IPS-NIHi7 (cell line): ENCODE data around the gene ALK.

Experiments
- DNase-seq: peaks from one replicate; pipeline ENCODE4 v3.0.0; 2012; ENCODE audit warnings: mixed read lengths; ENCODE audit errors: extremely low spot score

ALK gene

DNA sequence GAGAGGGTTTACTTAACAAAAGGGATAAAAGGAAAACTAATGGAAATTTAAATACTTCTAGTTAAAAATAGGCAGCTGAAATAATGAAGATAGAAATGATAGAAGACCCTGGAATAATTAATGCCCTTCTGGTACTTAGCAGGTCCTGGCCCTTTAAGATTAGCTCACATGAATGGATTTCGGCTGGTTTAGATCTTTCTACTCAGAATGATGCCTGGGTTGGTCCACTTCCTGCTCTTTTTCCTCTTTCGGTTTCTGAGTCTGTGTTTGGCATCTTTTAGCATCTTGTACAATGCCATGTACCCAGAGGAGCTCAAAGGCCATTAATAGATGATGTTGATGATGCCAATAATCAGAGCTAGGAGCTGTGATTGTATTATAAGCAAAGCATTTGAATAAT lies 515.7 kb downstream of the ALK start:
- DNase-seq = no peak

DNA sequence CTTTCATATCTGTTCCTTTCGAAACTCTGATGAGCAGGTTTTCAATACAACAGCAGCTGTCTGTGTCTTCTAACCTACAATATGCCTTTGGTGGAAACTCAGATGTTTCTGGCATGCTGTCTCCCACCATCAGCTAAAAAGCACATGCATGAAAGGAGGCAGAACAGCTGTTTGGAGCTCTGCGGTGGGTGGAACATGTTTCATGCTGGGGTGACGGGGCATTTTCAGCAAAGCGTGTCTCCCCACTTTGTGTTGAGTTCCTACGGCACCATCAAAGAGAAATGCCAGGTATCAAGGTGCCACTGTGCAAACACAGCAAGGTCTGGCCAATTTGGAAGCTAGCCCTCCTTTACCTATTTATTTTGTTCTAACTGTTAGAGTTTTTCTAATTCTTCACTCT lies 516.1 kb downstream of the ALK start:
- DNase-seq = no peak

DNA sequence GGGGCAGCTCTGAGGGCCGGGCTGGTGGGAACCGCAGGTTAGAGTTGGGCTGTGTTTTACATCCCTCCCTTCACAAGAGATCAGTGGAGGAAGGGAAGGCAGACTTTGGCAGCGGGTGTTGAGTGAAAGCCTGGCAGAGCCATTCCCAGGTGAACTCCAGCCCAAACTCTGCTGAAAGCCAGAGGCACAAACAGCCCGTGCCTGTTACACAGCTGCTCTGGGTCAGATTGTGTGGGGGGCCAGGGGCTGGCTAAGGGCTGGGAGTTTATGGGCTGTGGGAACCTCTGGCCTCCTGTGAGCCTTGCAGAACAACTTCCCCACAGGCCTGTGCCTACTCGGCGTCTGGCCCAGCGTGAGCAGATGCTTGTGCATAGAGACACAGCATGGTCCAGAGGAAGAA lies 519.4 kb downstream of the ALK start:
- no peak for DNase-seq

DNA sequence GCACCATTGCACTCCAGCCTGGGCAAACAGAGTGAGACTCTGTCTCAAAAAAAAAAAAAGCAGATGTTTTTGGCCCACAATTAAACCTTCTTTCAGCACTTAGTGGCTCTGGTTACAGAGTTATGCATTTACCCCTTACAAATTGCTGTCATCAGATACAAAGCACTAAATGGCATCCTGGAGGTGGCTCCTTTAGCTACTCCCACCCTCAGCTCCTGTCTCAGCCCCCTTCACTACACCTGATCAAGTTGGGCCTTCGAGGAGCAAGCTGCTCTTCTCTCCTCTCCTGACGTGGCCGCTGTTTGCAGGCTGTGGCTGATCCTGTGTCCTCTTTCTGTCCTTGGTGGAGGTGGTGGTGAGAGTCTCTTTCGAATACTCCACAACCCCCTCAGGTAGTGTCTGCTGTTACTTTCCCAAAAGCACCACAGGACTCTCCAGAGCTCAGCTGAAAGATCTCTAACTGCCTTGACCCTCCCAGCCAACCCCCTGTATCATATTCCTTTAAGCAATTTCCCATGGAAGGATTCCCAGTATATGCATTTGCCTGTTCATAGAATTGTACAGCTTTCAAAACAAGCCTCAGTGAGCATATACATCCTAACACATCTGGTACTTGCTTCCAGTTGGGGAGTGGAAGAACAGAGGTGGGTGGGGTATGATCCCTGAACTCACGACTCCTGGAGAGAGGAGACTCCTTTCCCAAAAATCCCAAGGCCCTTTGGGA lies 520.3 kb downstream of the ALK start:
- no peak for DNase-seq

DNA sequence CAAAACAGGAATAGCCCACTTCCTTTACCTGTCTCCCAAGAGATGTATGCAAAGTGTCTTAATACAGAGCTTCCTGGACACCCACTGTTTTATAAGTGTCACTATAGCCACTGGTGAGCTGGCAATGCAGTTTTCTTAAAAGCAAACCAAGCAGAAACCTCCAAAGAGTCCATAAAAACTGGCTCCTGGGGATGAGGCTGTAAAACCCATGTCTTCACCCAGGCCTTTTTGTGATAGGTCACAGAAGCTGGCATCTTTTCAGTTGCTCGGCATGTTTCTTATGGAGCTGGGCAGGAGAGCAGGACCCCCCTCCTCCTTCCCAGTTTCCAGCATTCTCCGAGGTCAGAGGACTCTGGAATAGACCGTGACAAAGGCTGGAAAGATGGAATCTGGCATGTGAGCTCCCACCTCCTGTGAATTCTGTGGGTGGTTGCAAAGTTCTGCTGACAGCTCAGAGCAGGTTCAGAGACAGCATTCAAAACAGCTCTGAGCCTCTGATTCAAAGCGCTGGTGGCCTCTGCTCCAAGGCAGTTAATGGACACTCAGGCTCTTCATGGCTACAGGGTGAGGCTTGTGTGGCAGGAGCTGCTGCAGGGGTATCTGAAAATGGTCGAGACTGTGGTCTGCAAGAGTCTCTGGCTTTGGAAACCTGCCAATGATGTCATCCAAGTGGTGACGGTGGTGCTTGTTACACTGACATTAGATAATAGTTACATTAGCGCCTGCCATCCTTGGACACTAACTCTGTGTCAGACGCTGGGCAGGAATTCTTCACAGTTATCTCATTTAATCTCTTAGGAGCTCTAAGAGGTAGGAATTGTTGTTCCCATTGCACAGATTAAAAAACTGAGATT lies 522.8 kb downstream of the ALK start:
- peak; percentile 46 for DNase-seq

DNA sequence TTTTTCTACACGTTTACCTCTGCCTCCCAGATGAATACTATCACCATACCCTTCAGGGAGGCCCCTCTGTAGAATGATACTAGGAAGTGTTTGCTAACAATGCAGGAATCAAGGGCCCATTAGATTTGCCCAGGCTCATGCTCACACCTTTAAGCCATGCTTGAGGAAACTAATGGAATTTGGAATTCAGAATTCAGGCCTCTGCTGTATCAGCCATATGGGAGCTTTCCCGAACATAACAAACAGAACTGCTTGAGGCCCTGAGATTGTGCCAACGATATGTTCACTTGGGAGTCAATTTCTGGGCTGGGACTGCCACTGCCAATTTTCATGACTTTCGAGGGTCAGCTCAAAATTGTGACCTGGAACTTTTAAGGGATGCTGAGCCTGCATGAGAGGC lies 523.7 kb downstream of the ALK start:
- no peak for DNase-seq

DNA sequence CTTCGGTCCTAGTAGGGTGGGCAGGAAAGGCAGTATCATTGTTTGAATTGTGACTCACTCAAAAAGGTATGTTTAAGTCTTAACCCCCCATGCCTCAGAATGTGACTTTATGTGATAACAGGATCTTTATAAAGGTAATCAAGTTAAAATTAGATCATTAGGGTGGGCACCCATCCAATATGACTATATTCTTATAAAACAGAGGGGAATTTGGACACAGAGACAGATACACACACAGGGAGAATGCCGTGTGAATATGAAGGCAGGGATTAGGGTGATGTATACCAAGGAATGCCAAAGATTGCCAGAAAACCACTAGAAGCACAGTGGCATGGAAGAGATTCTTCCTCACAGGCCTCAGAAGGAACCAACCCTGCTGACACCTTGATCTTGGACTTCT lies 524.3 kb downstream of the ALK start:
- DNase-seq = no peak

DNA sequence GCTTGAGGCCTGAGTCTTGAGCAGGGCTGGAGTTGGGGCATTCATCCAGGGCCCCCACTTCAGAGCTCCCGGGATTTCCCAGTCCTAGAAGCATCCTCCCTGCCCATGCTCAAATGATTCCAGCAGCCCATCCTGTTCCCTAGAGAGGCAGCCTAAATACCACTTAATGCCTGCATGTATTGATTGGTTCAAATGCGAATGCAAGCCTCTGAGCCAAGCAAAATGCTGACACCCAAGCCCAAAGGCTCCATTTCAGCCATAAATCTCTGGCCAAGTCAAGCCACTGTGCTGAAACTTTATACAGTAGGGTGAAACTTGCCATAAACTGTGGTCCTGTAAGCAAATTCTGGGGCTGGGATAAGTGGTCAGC lies 526.4 kb downstream of the ALK start:
- DNase-seq = no peak

DNA sequence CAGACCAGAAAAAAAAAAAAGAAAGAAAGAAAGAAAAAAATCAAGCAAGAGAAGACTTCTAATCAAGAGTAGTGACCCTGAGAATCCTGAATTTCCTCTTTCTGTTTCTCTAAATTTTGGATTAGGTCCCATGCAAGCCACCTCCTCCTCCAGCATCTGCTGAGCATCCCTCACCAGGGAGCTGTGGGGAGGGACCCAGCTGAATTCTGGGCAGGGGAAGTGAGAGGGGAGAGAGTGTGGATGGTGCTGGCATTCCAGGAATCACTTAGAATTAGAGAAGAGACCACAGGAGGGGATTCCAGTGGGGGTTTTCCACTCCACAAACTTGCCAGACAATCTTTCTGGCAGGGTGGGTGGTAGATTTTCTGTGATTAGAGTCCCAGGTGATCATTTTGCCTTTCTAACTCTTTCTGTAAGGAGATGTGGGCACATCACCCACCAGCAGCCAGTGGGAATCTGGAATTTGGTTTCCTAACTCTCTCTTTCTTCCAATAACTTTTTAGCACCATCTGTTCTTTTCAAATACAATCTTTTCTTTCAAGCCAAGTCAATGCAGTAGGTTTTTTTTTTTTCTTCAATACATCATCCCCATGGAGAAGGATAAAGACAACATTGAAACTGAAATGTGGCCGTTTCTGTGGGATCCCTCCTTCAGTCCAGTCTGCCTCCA lies 526.9 kb downstream of the ALK start:
- DNase-seq = no peak

DNA sequence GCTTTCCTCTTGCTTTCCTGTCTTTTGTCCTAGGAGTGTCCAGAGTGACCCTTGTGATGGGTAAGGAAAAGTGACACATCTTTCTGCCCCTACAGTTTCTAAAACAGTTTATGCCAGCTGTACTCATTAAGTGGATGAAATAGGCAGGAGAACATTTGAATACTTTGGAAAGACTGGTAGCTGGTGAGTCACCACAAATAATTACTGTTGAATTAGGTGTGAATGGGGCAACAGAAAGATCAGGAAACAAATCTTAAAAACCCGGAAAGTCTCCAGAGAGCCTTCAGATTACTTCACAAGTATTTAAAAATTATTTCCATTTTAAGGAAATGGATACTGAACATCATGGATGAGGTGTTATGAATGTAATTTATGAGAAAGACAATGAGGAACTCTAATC lies 527.7 kb downstream of the ALK start:
- DNase-seq = no peak

DNA sequence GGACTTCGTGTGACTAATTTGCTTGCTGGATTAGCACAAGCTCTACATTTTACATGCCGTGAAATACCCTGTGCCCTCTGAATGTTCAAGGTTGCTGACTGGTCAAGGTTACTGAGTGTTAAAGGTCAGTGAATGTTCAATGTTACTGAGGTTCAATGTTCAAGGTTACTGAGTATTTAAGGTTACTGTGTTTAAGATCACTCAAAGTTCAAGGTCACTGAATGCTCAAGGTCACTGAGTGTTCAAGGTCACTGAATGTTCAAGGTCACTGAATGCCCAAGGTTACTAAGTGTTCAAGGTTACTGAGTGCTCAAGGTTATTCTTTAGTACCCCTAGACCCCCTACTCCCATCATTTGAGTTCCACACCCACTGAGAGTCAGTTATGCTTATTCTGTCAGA lies 528.6 kb downstream of the ALK start:
- DNase-seq = no peak

DNA sequence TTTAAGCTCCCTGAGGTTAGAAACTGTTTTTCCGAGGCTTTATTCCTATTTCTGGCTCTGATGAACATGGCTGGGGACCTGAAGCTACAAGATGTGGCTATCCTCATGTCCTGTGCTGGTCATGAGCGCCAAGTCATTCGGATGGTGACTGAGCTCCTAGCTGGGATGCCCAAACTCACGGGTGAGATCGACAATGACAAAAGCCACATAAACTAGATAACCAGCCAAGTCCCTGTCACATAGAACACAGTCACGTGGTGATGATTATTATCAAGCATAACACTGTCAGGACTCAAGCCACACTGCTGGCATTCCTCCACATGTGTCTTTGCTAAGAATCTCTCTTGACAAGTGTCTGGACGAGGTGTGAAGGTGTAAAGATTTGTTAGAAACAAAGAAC lies 531.2 kb downstream of the ALK start:
- DNase-seq = no peak

DNA sequence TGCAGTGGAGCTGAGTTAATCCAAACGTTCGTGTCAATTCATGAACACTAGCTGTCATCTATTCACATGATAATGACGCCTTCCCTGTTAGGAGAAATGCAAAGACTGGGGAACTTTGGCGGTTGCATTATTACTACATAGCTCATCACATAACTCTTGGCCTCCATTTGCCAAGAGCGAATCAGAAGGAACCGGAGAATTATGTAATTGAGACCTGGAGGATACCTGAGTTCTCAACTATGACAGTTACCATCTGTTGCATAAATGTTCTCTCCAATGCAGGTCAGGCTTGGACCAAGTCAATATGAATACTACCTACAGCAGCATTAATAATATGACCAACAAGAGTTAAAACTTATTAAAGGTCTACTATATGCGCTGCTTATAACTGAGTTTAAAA lies 531.7 kb downstream of the ALK start:
- no peak for DNase-seq

DNA sequence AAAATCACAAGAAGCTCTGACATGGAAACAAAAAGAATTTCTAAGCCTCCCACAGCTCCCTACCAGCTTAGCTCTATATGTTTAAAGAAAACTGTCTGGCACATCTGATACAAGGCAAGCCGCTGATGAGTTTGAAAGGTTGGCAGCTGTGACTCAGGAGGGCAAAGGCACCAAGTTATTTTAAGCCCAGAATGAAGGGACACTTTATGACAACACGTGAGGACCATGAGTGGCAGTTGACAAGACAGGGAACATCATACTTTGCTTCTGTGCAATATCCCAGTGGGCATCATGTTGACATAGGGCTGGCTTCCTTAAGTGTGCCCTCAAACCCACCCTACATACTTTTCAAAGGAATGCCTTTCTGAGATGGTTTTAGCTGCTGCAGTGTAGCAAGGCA lies 533.3 kb downstream of the ALK start:
- DNase-seq = no peak

DNA sequence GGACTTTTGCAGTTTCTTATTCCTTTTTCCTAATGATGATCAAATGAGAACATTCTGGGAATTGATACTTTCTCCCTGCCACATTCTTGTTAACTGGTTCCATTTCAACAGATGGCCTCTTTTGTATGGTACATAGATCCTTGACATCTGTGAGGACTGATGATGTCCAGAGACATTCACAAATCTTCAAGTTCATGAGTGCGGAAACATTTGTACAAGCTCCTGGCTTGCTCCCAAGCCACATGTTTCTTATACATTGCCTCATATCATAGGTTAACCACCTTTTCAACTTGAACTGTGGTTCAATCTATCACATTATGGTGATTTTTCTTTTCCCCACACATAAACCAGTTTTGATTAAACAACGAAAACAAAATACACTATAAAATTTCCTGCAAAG lies 538.9 kb downstream of the ALK start:
- no peak for DNase-seq

DNA sequence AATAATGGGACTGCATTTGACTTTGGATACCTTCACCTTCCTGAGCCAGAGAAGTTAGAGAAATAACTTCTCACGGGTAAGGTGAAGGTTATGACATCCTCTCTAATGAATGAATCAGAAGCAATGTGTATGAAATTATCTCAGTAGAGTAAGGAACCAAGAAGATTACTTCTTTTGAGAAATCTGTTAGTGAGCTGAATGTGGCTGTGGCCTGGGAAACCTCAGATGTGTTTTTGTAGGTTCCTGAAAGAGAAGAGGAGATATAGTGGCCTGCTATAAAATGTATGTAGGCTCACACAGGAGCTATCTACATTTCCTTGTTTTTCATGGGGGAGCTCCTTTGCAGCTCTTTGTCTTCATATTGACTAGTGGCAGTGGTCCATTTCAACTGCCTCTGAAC lies 543.6 kb downstream of the ALK start:
- DNase-seq = no peak

DNA sequence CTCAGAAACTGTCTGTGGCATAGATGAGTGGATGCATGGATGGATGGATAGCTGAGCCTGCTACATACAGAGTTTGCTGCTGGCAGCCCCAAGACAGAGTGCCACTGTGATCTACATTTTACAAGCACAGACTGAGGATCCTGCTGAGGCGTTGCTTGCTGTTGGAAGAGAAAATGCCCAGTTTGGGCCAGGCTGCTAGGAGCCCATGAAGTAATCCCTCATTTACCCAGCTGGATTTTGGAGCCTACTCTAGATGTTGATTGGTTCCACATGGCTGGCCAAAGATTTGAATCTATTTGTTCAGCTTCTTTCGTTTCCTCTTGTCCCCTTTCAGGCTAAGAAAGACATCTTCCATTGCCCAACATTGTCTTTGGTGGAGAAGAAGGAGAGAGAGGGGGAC lies 544.8 kb downstream of the ALK start:
- DNase-seq = no peak

DNA sequence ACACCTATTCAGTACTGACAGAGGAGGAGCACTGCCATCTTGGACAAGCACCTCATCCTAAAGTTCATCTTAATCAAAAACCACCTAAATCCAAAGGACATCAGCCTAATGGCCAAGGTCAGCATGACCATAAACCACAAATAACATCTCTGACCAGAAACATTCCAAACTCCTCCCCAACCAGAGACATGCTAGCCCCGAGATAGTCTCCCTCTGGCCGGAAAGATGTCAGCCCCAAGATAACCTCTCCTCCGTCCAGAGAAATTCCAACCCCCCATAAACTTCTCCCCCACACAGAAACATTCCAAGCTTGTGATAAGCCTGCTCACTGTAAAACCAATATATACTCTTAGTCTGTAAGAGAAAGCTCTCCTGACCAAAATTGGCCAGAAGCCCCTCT lies 545.5 kb downstream of the ALK start:
- no peak for DNase-seq

DNA sequence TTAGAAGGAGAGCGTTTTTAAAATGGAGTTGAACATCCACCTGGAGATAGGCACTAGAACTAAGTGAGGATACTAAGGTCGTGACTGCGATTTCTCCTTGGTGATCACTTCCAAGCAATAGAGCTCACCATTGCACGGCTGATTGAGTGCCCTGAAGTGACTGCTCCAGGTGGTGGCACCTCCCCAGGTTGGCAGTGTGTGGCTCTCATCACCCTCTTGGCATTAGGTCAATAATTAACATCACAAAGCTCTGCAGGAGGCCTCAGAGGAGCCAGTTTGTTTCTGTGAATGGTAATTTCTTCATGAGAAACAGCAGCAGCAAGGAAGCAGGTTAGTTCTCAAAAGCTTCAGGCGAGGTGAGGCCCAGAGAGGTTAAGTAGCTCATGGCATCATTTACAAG lies 546.6 kb downstream of the ALK start:
- no peak for DNase-seq

DNA sequence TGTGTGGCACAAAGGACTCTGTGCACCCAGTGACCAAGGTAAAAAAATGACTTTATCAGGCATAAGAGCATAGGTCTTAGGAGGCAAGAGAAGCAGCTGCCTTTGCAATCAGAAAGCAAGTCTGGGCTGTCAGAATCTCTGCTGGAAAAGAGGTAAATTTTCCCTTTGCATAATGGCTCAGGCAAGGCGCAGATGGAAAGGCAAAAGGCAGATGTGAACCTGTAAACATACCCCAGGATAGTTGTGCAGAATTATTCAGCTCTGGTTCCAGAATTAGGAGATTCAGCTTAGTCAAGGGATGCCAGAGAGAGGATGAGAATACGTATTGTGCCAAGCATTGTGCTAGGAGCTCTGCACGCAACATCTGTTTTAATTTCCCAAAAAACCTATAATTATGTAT lies 547.5 kb downstream of the ALK start:
- no peak for DNase-seq

DNA sequence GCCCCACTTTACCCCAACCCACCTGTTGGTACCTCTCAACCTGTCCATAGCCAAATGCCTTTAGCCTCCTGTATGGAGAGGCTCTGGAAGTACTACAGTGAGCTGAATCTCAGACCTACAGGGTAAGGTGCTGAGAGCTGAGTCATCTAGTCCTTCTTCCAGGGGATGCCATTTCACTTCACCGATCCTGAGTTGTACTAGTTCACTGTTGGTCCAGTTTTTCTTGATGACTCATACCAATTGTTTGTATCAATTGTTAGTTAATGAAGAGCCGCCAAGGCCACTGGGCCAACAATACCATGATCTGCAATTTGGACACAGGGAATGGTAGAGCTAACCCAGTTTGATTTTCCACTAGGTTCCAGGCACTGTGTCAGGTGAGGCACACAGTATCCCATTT lies 549.2 kb downstream of the ALK start:
- no peak for DNase-seq

DNA sequence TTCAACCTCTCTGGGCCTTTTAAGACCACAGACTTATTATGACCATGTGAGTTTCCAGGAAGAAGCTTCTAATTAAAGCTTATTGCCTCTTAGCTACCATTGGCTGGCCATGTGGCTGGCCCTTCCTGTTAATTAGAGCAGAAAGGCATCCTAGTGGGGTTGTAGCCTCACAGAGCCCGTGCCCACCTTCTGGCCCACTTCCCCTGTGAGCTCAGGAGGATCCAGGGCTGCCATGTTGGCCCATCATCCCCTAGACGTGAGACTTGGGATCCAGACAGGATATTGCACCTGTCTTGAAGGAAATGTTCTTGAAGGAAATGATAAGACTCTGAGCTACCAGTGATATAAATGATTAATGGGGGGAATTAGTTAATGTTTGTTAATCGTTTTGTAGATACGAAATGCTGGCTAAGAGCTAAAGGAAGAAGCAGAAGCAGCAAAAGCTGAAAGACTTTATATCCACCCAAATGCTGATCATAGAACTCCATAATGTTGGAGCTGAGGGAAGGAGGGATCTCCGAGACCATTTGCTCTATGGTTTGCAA lies 550.7 kb downstream of the ALK start:
- no peak for DNase-seq

DNA sequence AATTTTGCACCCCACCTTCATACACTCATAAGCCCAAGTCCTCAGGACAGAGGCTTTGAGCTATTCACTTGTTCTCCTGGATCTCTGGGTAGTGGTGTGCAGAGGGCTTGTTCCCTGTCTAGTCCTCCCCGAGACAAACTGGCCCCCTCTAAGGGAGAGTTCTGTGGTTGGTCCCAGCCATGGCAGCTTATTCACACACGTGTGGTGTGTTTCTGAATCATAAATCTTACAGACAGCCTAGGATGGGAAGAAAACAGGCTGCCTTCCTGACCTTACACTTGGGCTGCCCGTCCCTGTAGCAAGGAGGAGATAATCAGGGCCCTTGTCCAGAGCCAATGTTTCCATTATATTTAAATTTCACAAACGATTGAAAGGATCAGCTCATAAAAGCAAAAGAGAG lies 551.2 kb downstream of the ALK start:
- DNase-seq = no peak
